Brain pericyte (primary cell): ENCODE data around the gene HOXC13.

Experiments used
- DNase-seq: peaks from one replicate; pipeline ENCODE4 v3.0.0-alpha.2; 2012; ENCODE audit warnings: low read depth, low spot score

Gene HOXC13

DNA sequence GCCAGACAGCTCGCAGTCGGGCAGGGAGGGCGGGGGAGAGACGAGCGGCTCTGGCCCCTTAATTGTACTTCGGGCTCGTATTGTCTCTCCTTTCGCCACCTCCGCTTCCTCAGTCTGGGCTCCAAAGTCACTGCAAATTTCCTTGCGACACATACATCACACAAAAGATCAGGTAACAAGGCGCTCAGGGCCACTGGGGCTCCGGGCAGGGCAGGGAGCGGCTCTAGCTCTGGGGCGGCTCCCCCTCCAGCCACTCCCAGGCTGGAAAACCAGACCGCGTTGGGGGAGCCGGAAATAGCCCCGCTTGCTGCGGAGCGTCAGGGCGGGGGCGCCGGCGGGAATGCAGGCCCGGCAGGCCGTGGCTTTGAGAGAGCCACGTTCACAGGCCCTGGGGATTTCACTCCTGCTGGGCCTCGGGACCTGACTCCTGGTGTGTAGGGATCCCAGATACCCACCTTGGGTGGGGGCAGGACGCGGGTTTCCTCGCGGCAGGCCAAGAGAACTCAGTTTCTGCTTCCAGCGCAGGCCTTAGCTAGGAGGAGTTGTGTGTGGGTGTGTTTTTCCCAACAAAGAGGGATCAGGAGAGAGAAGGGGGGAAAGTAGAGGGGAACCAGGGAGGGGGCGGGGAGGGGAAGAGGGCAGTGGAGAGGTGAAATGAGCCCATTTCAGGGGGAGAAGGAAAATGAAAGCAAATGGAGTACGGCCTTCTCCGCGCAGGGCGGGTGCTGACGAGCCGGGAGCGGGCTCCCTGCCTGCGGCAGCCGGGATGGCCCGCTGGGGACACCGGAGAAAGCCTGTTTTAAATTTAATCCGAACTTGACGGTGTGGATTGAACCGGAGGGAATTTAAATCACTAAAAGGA lies 57.0 kb downstream of the HOXC13 start:
- no peak for DNase-seq
